MCF 10A (cell line): ENCODE measurements around the gene LOXHD1. TPM values are rescaled to one million over a fixed set of nuclear protein-coding genes. Genes with fewer than 3 reads are reported as not detected.

Experiments used
- BruUV-seq: library from RNA; stranded (reverse); fragments of 400-500 nt; replicated peaks from 2 replicates; lab custom pipeline; 2021; lab: Mats Ljungman, UMichigan
- CTCF ChIA-PET: fragments of 300-600 bp; sonication (Branson Sonifier 250); formaldehyde crosslinking; extraction: SDS; loops from one replicate; lab custom pipeline; 2021; ENCODE audit warnings: antibody characterized with exemption, inconsistent platforms; lab: Yijun Ruan, JAX
- POLR2A ChIA-PET: fragments of 300-600, 350-650 bp; sonication (Branson Sonifier 250); formaldehyde crosslinking; extraction: SDS; loops from one replicate; lab custom pipeline; 2020; ENCODE audit warnings: antibody characterized with exemption, inconsistent platforms; lab: Yijun Ruan, JAX
- DNase-seq: peaks from one replicate; pipeline ENCODE4 v3.0.0-alpha.2; 2018; ENCODE audit not compliant: unreplicated experiment
- H3K27ac Mint-ChIP-seq: one replicate; pipeline ENCODE4 v1.8.0; 2022; ENCODE audit warnings: mild to moderate bottlenecking, low read depth, mixed read lengths; ENCODE audit not compliant: unreplicated experiment
- H3K27me3 Mint-ChIP-seq: one replicate; pipeline ENCODE4 v1.8.0; 2022; ENCODE audit warnings: mixed read lengths; ENCODE audit not compliant: insufficient read depth, unreplicated experiment
- H3K36me3 Mint-ChIP-seq: one replicate; pipeline ENCODE4 v1.8.0; 2022; ENCODE audit warnings: mild to moderate bottlenecking, moderate library complexity, mixed read lengths; ENCODE audit not compliant: insufficient read depth, unreplicated experiment
- H3K4me1 Mint-ChIP-seq: one replicate; pipeline ENCODE4 v1.8.0; 2022; ENCODE audit warnings: mixed read lengths; ENCODE audit not compliant: insufficient read depth, unreplicated experiment
- H3K4me3 Mint-ChIP-seq: one replicate; pipeline ENCODE4 v1.8.0; 2022; ENCODE audit warnings: mild to moderate bottlenecking, moderate library complexity, mixed read lengths; ENCODE audit not compliant: unreplicated experiment
- H3K9me3 Mint-ChIP-seq: one replicate; pipeline ENCODE4 v1.8.0; 2022; ENCODE audit warnings: mixed read lengths; ENCODE audit not compliant: unreplicated experiment
- intact Hi-C: fragments of 100-400 bp; cut with micrococcal nuclease; formaldehyde crosslinking; loops from 2 replicates; pipeline ENCODE4 v1.14.1; 2022
- total RNA-seq: library from RNA; stranded (reverse); gene quantifications from 2 replicates; pipeline ENCODE4 v1.2.3, GENCODE V29; 2022
- TF ChIP-seq, protein P1 (sequence below): fragments of 200-600 bp; IDR thresholded peaks from one replicate; pipeline ENCODE4 v1.8.0; 2022; ENCODE audit warnings: antibody characterized with exemption, mild to moderate bottlenecking; ENCODE audit not compliant: unreplicated experiment

Gene LOXHD1
- total RNA-seq, 1 experiment from 2014 or later, result not detected

- no peaks in the 10 kb centered on the region for H3K27me3 Mint-ChIP-seq
- H3K27ac Mint-ChIP-seq, result no peak overlapping the region
- peaks cover 49% of the 10 kb centered on the region for H3K36me3 Mint-ChIP-seq
- H3K4me3 Mint-ChIP-seq, result no peak overlapping the region
- intact Hi-C loops, result no loop called here
- no peaks in the 10 kb centered on the region for H3K9me3 Mint-ChIP-seq
- no TSS peak for BruUV-seq
- no peak for DNase-seq
- ChIA-PET CTCF (interaction anchor here (0.6 to 1.6 kb wide), 3 partner anchors 163 to 698 kb away, joined by 3 to 6 read pairs (median 4); no protein-coding TSS in a partner anchor), POLR2A (no interaction called here)
- TF ChIP-seq, protein P1, sequence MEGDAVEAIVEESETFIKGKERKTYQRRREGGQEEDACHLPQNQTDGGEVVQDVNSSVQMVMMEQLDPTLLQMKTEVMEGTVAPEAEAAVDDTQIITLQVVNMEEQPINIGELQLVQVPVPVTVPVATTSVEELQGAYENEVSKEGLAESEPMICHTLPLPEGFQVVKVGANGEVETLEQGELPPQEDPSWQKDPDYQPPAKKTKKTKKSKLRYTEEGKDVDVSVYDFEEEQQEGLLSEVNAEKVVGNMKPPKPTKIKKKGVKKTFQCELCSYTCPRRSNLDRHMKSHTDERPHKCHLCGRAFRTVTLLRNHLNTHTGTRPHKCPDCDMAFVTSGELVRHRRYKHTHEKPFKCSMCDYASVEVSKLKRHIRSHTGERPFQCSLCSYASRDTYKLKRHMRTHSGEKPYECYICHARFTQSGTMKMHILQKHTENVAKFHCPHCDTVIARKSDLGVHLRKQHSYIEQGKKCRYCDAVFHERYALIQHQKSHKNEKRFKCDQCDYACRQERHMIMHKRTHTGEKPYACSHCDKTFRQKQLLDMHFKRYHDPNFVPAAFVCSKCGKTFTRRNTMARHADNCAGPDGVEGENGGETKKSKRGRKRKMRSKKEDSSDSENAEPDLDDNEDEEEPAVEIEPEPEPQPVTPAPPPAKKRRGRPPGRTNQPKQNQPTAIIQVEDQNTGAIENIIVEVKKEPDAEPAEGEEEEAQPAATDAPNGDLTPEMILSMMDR, result no peak
- H3K4me1 Mint-ChIP-seq, result no peaks in the 10 kb centered on the region
Measured at GRCh38 chr18:46459789-46460455, 197.1 kb downstream of the LOXHD1 start.

DNA sequence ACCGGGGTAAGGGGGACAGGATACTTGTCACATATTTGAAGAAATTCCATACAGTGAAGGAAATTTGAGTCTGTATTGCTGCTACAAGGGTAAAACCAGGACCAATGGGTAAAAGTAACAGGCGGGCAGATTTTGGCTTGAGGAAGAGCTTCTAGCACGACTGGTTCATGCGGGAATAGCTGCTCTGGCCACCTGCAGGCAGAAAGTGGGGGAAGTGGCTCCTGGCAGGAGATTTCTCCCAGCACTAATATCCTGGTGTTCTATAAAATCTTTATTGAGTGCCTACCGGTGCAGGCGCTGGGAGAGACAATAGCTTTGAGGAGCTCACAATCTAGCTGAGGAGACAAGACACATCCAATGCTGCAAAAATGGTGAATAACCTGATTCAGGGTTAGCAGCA lies 198.5 kb downstream of the LOXHD1 start:
- BruUV-seq, result no TSS peak
- no peak for DNase-seq
- TF ChIP-seq, protein P1, result no peak
- intact Hi-C loops, result no loop called here
- no peaks in the 10 kb centered on the region for H3K27me3 Mint-ChIP-seq
- CTCF ChIA-PET, result interaction anchor here (0.7 to 1.6 kb wide), 3 partner anchors 10 to 177 kb away, joined by 4 to 6 read pairs (median 5); no protein-coding TSS in a partner anchor
- no peaks in the 10 kb centered on the region for H3K4me1 Mint-ChIP-seq
- POLR2A ChIA-PET, result interaction anchor here (0.9 kb wide), 1 partner anchor 10 kb away, joined by 3 read pairs; no protein-coding TSS in a partner anchor
- no peaks in the 10 kb centered on the region for H3K9me3 Mint-ChIP-seq
- H3K27ac Mint-ChIP-seq, result no peak overlapping the region
- no peak overlapping the region for H3K4me3 Mint-ChIP-seq
- H3K36me3 Mint-ChIP-seq, result peaks cover 48% of the 10 kb centered on the region

DNA sequence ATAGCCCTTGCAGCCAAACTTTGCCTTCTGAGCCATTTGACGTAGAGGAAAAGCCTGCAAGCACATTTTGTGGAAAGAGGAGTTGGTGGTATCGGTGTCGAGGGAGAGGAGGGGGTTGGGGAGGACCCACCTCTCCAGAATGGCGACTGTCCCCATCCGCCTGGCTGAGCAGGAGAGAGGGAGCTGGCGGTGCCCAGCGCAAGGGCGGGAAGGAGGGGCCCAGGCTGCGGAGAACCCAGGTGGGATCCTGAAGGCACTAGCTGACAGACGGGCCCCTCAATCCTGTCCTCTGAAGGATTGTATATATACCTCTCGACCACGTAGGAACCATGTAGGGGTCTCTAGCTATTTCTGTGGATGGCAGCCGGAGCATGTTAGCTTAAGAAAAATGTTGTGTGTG lies 200.3 kb downstream of the LOXHD1 start:
- CTCF ChIA-PET, result interaction anchor here (0.9 kb wide), 1 partner anchor 201 kb away, joined by 3 read pairs; no protein-coding TSS in a partner anchor
- Mint-ChIP-seq H3K27ac (no peak overlapping the region), H3K36me3 (peaks cover 39% of the 10 kb centered on the region), H3K4me1 (no peaks in the 10 kb centered on the region), H3K4me3 (no peak overlapping the region), H3K27me3 (no peaks in the 10 kb centered on the region), H3K9me3 (no peaks in the 10 kb centered on the region)
- TF ChIP-seq, protein P1, result no peak
- intact Hi-C loops, result no loop called here
- POLR2A ChIA-PET, result interaction anchor here (0.9 kb wide), 1 partner anchor 12 kb away, joined by 3 read pairs; no protein-coding TSS in a partner anchor
- no TSS peak for BruUV-seq
- no peak for DNase-seq

GRCh38 chr18:46452820-46453219 lies 204.2 kb downstream of the LOXHD1 start:
- no peaks in the 10 kb centered on the region for H3K4me1 Mint-ChIP-seq
- no peaks in the 10 kb centered on the region for H3K27me3 Mint-ChIP-seq
- intact Hi-C loops, result no loop called here
- POLR2A ChIA-PET, result no interaction called here
- BruUV-seq, result no TSS peak
- TF ChIP-seq, protein P1, result no peak
- H3K9me3 Mint-ChIP-seq, result no peaks in the 10 kb centered on the region
- CTCF ChIA-PET, result interaction anchor here (0.6 to 1.7 kb wide), 2 partner anchors 28 to 152 kb away, joined by 5 read pairs; no protein-coding TSS in a partner anchor
- no peak overlapping the region for H3K4me3 Mint-ChIP-seq
- peak; percentile 61 for DNase-seq
- H3K36me3 Mint-ChIP-seq, result peaks cover 6% of the 10 kb centered on the region
- no peak overlapping the region for H3K27ac Mint-ChIP-seq
